Activated naive CD4-positive, alpha-beta T cell treated with anti-CD3 and anti-CD28 coated beads, Interleukin-2, amount 10 ng/mL, durations not matched to agents 7 days and 5 days (primary cell): ENCODE measurements around the gene SF3A1.

Experiments used
- CTCF ChIA-PET: fragments of 350-600 bp; sonication (Branson Sonifier 250); formaldehyde crosslinking; loops from one replicate; lab custom pipeline; 2021; ENCODE audit warnings: antibody characterized with exemption; lab: Charles Lee
- DNase-seq: peaks from one replicate; pipeline ENCODE4 v3.0.0-alpha.2; 2020
- H3K27ac Mint-ChIP-seq: one replicate; pipeline ENCODE4 v1.8.0; 2021; ENCODE audit warnings: mild to moderate bottlenecking, moderate library complexity, mixed read lengths
- H3K27me3 Mint-ChIP-seq: one replicate; pipeline ENCODE4 v1.8.0; 2021; ENCODE audit warnings: mild to moderate bottlenecking, mixed read lengths
- H3K36me3 Mint-ChIP-seq: one replicate; pipeline ENCODE4 v1.8.0; 2021; ENCODE audit warnings: mixed read lengths
- H3K4me1 Mint-ChIP-seq: one replicate; pipeline ENCODE4 v1.8.0; 2021; ENCODE audit warnings: mixed read lengths
- H3K4me3 Mint-ChIP-seq: one replicate; pipeline ENCODE4 v1.8.0; 2021; ENCODE audit warnings: mild to moderate bottlenecking, moderate library complexity, mixed read lengths
- H3K9me3 Mint-ChIP-seq: one replicate; pipeline ENCODE4 v1.8.0; 2021; ENCODE audit warnings: mixed read lengths

Gene SF3A1

GRCh38 chr22:30306627-30307011 lies 50.1 kb downstream of the SF3A1 start:
- Mint-ChIP-seq H3K4me3 (peak overlapping the region; percentile 79), H3K4me1 (peaks cover 99% of the 10 kb centered on the region), H3K36me3 (peaks cover 55% of the 10 kb centered on the region), H3K9me3 (no peaks in the 10 kb centered on the region), H3K27ac (peak overlapping the region; percentile 96), H3K27me3 (no peaks in the 10 kb centered on the region)
- CTCF ChIA-PET: interaction anchor here (1.0 to 6.7 kb wide), 3 partner anchors 16 to 50 kb away, joined by 3 to 57 read pairs (median 4); partner anchors contain the start of genes CASTOR1 and SF3A1
- peak; percentile 35 for DNase-seq

- Mint-ChIP-seq H3K4me3 (peak overlapping the region; percentile 79), H3K4me1 (peaks cover 99% of the 10 kb centered on the region), H3K27ac (peak overlapping the region; percentile 96), H3K9me3 (no peaks in the 10 kb centered on the region), H3K36me3 (peaks cover 60% of the 10 kb centered on the region), H3K27me3 (no peaks in the 10 kb centered on the region)
- CTCF ChIA-PET: interaction anchor here (1.6 to 6.7 kb wide), 2 partner anchors 16 to 50 kb away, joined by 4 to 57 read pairs; partner anchors contain the start of genes CASTOR1 and SF3A1
- DNase-seq: peak; percentile 59
These were observed 50.6 kb downstream of the SF3A1 start for GRCh38 chr22:30305906-30306626.

- H3K27me3 Mint-ChIP-seq: no peaks in the 10 kb centered on the region
These were observed 51.2 kb downstream of the SF3A1 start for GRCh38 chr22:30305519-30305905.

GRCh38 chr22:30304495-30305244 lies 52.0 kb downstream of the SF3A1 start:
- Mint-ChIP-seq H3K36me3 (peaks cover 59% of the 10 kb centered on the region), H3K27me3 (no peaks in the 10 kb centered on the region), H3K27ac (peak overlapping the region; percentile 96), H3K4me3 (peak overlapping the region; percentile 79), H3K9me3 (no peaks in the 10 kb centered on the region), H3K4me1 (peaks cover 98% of the 10 kb centered on the region)
- CTCF ChIA-PET: interaction anchor here (6.7 kb wide), 1 partner anchor 15 kb away, joined by 57 read pairs; the partner anchor contains the start of gene CASTOR1
- DNase-seq: no peak

More at GRCh38 chr22:30305519-30305905, 51.2 kb downstream of the SF3A1 start:
- Mint-ChIP-seq H3K9me3 (no peaks in the 10 kb centered on the region), H3K4me3 (peak overlapping the region; percentile 79), H3K4me1 (peaks cover 99% of the 10 kb centered on the region), H3K27ac (peak overlapping the region; percentile 96), H3K36me3 (peaks cover 60% of the 10 kb centered on the region)
- CTCF ChIA-PET: interaction anchor here (6.7 kb wide), 1 partner anchor 15 kb away, joined by 57 read pairs; the partner anchor contains the start of gene CASTOR1
- DNase-seq: peak; percentile 81

- DNase-seq: no peak
- H3K4me1 Mint-ChIP-seq: peaks cover 96% of the 10 kb centered on the region
- peaks cover 66% of the 10 kb centered on the region for H3K36me3 Mint-ChIP-seq
- no peaks in the 10 kb centered on the region for H3K27me3 Mint-ChIP-seq
- CTCF ChIA-PET: interaction anchor here (0.6 to 6.7 kb wide), 4 partner anchors 13 to 124 kb away, joined by 3 to 57 read pairs (median 4); partner anchors contain the start of genes CASTOR1 and RNF215
- H3K9me3 Mint-ChIP-seq: no peaks in the 10 kb centered on the region
- peak overlapping the region; percentile 96 for H3K27ac Mint-ChIP-seq
- H3K4me3 Mint-ChIP-seq: peak overlapping the region; percentile 19
These were observed 53.9 kb downstream of the SF3A1 start for GRCh38 chr22:30302810-30303138.

- DNase-seq: no peak
- CTCF ChIA-PET: interaction anchor here (0.6 to 6.7 kb wide), 6 partner anchors 12 to 124 kb away, joined by 3 to 57 read pairs (median 4); partner anchors contain the start of genes CASTOR1 and RNF215
- no peaks in the 10 kb centered on the region for H3K27me3 Mint-ChIP-seq
- no peaks in the 10 kb centered on the region for H3K9me3 Mint-ChIP-seq
- H3K4me3 Mint-ChIP-seq: peak overlapping the region; percentile 19
- peaks cover 68% of the 10 kb centered on the region for H3K36me3 Mint-ChIP-seq
- peaks cover 97% of the 10 kb centered on the region for H3K4me1 Mint-ChIP-seq
- H3K27ac Mint-ChIP-seq: peak overlapping the region; percentile 96
These were observed 54.5 kb downstream of the SF3A1 start for GRCh38 chr22:30301995-30302809.

GRCh38 chr22:30299322-30299721 lies 57.4 kb downstream of the SF3A1 start:
- Mint-ChIP-seq H3K27ac (no peak overlapping the region), H3K4me1 (peaks cover 88% of the 10 kb centered on the region), H3K9me3 (no peaks in the 10 kb centered on the region), H3K4me3 (no peak overlapping the region), H3K36me3 (peaks cover 72% of the 10 kb centered on the region), H3K27me3 (no peaks in the 10 kb centered on the region)
- no peak for DNase-seq
- CTCF ChIA-PET: interaction anchor here (3.1 kb wide), 1 partner anchor 11 kb away, joined by 12 read pairs; no protein-coding TSS in a partner anchor

GRCh38 chr22:30297991-30298701 lies 58.5 kb downstream of the SF3A1 start:
- no peak overlapping the region for H3K4me3 Mint-ChIP-seq
- H3K4me1 Mint-ChIP-seq: peaks cover 81% of the 10 kb centered on the region
- H3K27me3 Mint-ChIP-seq: no peaks in the 10 kb centered on the region
- CTCF ChIA-PET: interaction anchor here (0.9 to 1.1 kb wide), 3 partner anchors 11 to 188 kb away, joined by 3 to 4 read pairs (median 3); no protein-coding TSS in a partner anchor
- peak overlapping the region; percentile 97 for H3K27ac Mint-ChIP-seq
- no peaks in the 10 kb centered on the region for H3K9me3 Mint-ChIP-seq
- DNase-seq: no peak
- H3K36me3 Mint-ChIP-seq: peaks cover 73% of the 10 kb centered on the region

- H3K27ac Mint-ChIP-seq: peak overlapping the region; percentile 97
- CTCF ChIA-PET: interaction anchor here (0.9 to 1.1 kb wide), 3 partner anchors 10 to 188 kb away, joined by 3 to 4 read pairs (median 3); no protein-coding TSS in a partner anchor
- H3K36me3 Mint-ChIP-seq: peaks cover 75% of the 10 kb centered on the region
These were observed 59.3 kb downstream of the SF3A1 start for GRCh38 chr22:30297276-30297990.

GRCh38 chr22:30296833-30297232 lies 59.9 kb downstream of the SF3A1 start:
- H3K27ac Mint-ChIP-seq: peak overlapping the region; percentile 97
- CTCF ChIA-PET: no interaction called here
- no peak for DNase-seq
- peaks cover 71% of the 10 kb centered on the region for H3K4me1 Mint-ChIP-seq
- H3K36me3 Mint-ChIP-seq: peaks cover 70% of the 10 kb centered on the region
- H3K27me3 Mint-ChIP-seq: no peaks in the 10 kb centered on the region
- no peaks in the 10 kb centered on the region for H3K9me3 Mint-ChIP-seq
- no peak overlapping the region for H3K4me3 Mint-ChIP-seq

More at GRCh38 chr22:30297276-30297990, 59.3 kb downstream of the SF3A1 start:
- H3K27me3 Mint-ChIP-seq: no peaks in the 10 kb centered on the region
- peaks cover 74% of the 10 kb centered on the region for H3K4me1 Mint-ChIP-seq
- no peak for DNase-seq
- H3K9me3 Mint-ChIP-seq: no peaks in the 10 kb centered on the region
- no peak overlapping the region for H3K4me3 Mint-ChIP-seq

GRCh38 chr22:30296324-30296723 lies 60.4 kb downstream of the SF3A1 start:
- peaks cover 71% of the 10 kb centered on the region for H3K4me1 Mint-ChIP-seq
- no peak for DNase-seq
- no peak overlapping the region for H3K4me3 Mint-ChIP-seq
- H3K9me3 Mint-ChIP-seq: no peaks in the 10 kb centered on the region
- CTCF ChIA-PET: interaction anchor here (1.2 kb wide), 1 partner anchor 101 kb away, joined by 3 read pairs; the partner anchor contains the start of gene SEC14L2
- peak overlapping the region; percentile 97 for H3K27ac Mint-ChIP-seq
- peaks cover 65% of the 10 kb centered on the region for H3K36me3 Mint-ChIP-seq
- H3K27me3 Mint-ChIP-seq: no peaks in the 10 kb centered on the region

- Mint-ChIP-seq H3K27ac (peak overlapping the region; percentile 97), H3K36me3 (peaks cover 59% of the 10 kb centered on the region), H3K4me3 (no peak overlapping the region), H3K27me3 (no peaks in the 10 kb centered on the region), H3K9me3 (no peaks in the 10 kb centered on the region), H3K4me1 (peaks cover 71% of the 10 kb centered on the region)
- CTCF ChIA-PET: interaction anchor here (1.2 kb wide), 1 partner anchor 102 kb away, joined by 3 read pairs; the partner anchor contains the start of gene SEC14L2
- DNase-seq: no peak
These were observed 61.1 kb downstream of the SF3A1 start for GRCh38 chr22:30295576-30295975.
